WTC11 (cell line): ENCODE measurements around the gene MCM5.

Experiments
- GTF2I ChIP-seq: fragments of 250-450 bp; sonication (Bioruptor Pico); conservative IDR thresholded peaks from 2 replicates; pipeline ENCODE4 v1.4.0; 2021; ENCODE audit warnings: mild to moderate bottlenecking
- HMGA2 ChIP-seq: fragments of 250-450 bp; sonication (Bioruptor Pico); IDR thresholded peaks from 2 replicates; pipeline ENCODE4 v1.4.0; 2021; ENCODE audit warnings: mild to moderate bottlenecking, moderate library complexity
- IRF1 ChIP-seq: sonication (generic); formaldehyde crosslinking; IDR thresholded peaks from 2 replicates; pipeline ENCODE4 v1.8.0; 2023; ENCODE audit warnings: missing genetic modification reagents
- IRF2 ChIP-seq: sonication (generic); formaldehyde crosslinking; IDR thresholded peaks from 2 replicates; pipeline ENCODE4 v1.8.0; 2022; ENCODE audit warnings: low read depth, missing genetic modification reagents, borderline replicate concordance
- OVOL2 ChIP-seq: fragments of 250-450 bp; sonication (Bioruptor Pico); IDR thresholded peaks from 2 replicates; pipeline ENCODE4 v1.9.0; 2021; ENCODE audit warnings: mild to moderate bottlenecking, borderline replicate concordance
- PRRX2 ChIP-seq: fragments of 250-450 bp; sonication (Bioruptor Pico); IDR thresholded peaks from 2 replicates; pipeline ENCODE4 v1.8.0; 2021; ENCODE audit warnings: mild to moderate bottlenecking
- ZNF416 ChIP-seq: fragments of 250-450 bp; sonication (Bioruptor Pico); IDR thresholded peaks from 2 replicates; pipeline ENCODE4 v1.9.0; 2021; ENCODE audit warnings: mild to moderate bottlenecking, inconsistent platforms
- TF ChIP-seq, protein P1 (sequence below): fragments of 200-600 bp; IDR thresholded peaks from 2 replicates; pipeline ENCODE4 v1.8.0; 2022; ENCODE audit warnings: antibody characterized with exemption
- TF ChIP-seq, protein P2 (sequence below): fragments of 250-450 bp; sonication (Bioruptor Pico); conservative IDR thresholded peaks from 2 replicates; pipeline ENCODE4 v1.9.0; 2021; ENCODE audit warnings: mild to moderate bottlenecking
- TF ChIP-seq, protein P3 (sequence below): sonication (generic); formaldehyde crosslinking; IDR thresholded peaks from 2 replicates; pipeline ENCODE4 v1.8.1; 2022; ENCODE audit warnings: mild to moderate bottlenecking, moderate library complexity, missing genetic modification reagents

DNA sequence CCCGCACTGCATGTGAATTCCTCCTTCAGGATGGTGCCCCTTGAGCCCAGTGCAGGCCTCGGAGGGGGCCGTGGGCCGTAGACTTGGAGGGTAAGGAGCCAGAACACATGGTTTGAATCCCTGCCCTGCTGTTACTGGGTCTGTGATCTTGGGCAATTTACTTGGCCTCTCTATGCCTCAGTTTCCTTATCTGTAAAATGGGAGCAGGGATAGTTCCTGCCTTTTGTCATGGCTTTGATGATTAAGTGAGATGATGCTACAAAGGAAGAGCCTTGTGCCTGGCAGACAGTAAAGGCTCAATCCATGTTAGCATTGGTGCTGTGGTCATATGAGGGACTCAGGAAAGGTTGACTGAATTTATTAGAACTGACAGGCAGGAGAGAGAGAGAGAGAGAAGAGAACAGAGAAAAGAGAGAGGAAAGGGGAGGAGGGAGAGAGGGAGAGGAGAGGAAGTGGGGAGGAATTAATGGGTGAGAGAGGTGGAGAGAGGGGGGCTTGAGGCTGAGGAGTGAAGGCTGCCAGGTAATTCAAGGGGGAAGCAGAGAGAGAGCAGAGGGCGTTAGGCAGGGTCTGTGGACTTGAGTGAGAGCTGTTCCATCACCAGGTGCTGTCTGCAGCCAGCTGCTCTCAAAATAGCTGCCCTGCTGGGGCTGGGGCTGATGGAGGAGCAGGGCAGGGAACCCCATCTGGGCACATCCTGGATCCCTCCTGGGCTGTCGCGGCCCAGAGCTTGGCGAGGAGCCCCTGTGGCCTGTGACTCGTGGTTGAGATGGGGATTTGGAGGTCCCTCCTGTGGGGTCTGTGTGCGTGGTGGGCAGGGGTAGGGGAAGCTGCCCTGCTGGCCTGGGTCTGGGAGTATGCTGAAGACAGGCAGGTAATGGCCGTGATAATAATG is 44.1 kb downstream of the MCM5 start:
- TF ChIP-seq, protein P1, sequence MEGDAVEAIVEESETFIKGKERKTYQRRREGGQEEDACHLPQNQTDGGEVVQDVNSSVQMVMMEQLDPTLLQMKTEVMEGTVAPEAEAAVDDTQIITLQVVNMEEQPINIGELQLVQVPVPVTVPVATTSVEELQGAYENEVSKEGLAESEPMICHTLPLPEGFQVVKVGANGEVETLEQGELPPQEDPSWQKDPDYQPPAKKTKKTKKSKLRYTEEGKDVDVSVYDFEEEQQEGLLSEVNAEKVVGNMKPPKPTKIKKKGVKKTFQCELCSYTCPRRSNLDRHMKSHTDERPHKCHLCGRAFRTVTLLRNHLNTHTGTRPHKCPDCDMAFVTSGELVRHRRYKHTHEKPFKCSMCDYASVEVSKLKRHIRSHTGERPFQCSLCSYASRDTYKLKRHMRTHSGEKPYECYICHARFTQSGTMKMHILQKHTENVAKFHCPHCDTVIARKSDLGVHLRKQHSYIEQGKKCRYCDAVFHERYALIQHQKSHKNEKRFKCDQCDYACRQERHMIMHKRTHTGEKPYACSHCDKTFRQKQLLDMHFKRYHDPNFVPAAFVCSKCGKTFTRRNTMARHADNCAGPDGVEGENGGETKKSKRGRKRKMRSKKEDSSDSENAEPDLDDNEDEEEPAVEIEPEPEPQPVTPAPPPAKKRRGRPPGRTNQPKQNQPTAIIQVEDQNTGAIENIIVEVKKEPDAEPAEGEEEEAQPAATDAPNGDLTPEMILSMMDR = no peak
- TF ChIP-seq IRF1 = no peak
- no peak; the same call in 1 of the 2 replicates for TF ChIP-seq GTF2I (CRISPR knock-in tag)
- no peak for TF ChIP-seq IRF2 (CRISPR knock-in tag)
- TF ChIP-seq, protein P2, sequence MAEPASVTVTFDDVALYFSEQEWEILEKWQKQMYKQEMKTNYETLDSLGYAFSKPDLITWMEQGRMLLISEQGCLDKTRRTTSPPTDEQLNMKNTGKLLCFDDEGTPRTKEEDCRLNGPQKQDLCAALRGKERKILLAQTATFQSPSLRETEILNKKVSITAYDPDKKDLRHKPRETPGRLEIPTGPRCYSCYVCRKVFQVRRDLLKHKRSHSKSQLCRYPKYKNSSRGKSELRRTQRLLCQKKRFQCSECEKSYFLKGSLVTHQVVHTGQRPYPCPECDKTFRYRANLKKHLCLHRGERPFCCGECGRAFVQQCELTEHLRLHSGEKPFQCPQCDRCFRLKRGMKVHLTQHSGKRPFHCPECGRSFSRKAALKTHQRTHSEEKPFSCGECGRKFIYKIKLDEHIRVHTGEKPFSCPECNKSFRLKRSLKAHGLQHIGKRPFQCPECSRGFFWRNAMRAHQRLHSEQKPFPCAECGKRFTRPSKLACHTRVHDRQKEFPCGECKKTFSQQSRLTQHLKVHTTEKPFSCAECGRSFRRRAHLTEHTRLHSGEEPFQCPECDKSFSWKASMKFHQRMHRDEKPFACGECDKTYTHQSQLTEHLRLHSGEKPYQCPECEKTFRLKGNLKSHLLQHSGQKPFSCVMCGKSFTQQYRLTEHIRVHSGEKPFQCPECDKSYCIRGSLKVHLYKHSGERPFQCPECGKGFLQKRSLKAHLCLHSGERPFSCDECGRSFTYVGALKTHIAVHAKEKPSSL = no peak
- TF ChIP-seq OVOL2 (CRISPR knock-in tag) = no peak
- TF ChIP-seq HMGA2 (CRISPR knock-in tag) = no peak
- no peak for TF ChIP-seq PRRX2
- TF ChIP-seq, protein P3, sequence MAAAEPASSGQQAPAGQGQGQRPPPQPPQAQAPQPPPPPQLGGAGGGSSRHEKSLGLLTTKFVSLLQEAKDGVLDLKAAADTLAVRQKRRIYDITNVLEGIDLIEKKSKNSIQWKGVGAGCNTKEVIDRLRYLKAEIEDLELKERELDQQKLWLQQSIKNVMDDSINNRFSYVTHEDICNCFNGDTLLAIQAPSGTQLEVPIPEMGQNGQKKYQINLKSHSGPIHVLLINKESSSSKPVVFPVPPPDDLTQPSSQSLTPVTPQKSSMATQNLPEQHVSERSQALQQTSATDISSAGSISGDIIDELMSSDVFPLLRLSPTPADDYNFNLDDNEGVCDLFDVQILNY (CRISPR knock-in tag) = no peak
- TF ChIP-seq ZNF416 (CRISPR knock-in tag) = no peak
